Measurements from ENCODE around the gene TMEM209. TPM values are rescaled to one million over a fixed set of nuclear protein-coding genes. Genes with fewer than 3 reads are reported as not detected.

The TMEM209 gene
- polyA plus RNA-seq, 1 donor (not counting 4 experiments of a cell fraction or from before 2014, with no cell fraction given) = 20.0 TPM

DNA sequence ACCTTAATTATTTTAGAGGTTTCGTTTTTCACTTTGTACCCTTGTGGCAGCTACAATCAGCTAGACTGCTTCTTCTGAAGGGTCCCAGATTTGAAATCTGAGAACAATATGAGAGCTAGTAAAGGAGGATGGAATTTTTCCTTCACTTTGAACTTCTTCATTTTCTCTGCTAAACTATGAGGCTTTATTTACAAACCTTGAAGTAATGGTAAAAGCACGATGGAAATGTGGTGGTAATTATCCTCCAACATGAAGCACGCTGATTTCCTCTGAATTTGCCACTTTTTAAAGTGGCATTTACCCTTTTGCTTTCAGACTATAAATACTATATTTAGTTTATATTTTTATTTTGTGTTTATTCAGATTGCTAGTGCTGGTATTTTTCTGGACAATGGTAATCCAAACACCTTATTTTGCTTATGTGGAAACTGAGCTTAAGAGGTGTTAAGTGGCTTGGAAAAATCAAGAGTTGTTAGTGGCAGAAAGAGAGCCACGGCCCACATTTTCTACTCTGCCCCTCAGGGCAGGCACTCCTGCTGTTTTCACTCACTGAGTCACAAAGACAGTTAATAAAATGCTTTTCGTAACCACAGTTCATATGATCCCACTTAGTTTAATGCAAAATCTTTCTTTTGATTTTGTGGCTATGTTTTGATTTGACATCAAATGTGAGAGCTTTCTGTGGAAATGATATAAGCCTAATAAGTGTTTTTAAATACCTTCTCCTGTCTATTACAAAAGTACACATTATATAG, 5.2 kb upstream of the TMEM209 start:
- Histone ChIP-seq H3K9me1 (ENCODE audit: control insufficient read depth, extremely low read depth, insufficient read depth, low read length) (no peaks in the 10 kb centered on the region), H3K4me3 (ENCODE audit: control insufficient read depth in 2 of 3, extremely low read depth in 1 of 3, insufficient read depth in 2 of 3, low read depth in 1 of 3, low read length in 3 of 3) (no peak overlapping the region), H4K20me1 (ENCODE audit: control insufficient read depth, extremely low read depth, insufficient read depth, low read length) (no peaks in the 10 kb centered on the region), H3K4me2 (ENCODE audit: control insufficient read depth, extremely low read depth, insufficient read depth, low read depth, low read length) (peak overlapping the region; percentile 27), H3K79me2 (ENCODE audit: control insufficient read depth, insufficient read depth, low read length) (no peaks in the 10 kb centered on the region), H2AFZ (ENCODE audit: control insufficient read depth, low read length) (no peak overlapping the region), H3K9ac (ENCODE audit: control insufficient read depth, extremely low read depth, insufficient read depth, low read length) (no peak overlapping the region), H3K27me3 (ENCODE audit: control insufficient read depth, extremely low read depth, insufficient read depth, low read length) (no peaks in the 10 kb centered on the region), H3K4me1 (ENCODE audit: control insufficient read depth, extremely low read depth, insufficient read depth, low read length) (peaks cover 7% of the 10 kb centered on the region), H3K9me3 (ENCODE audit: control insufficient read depth, low read depth, low read length) (no peaks in the 10 kb centered on the region), H3K27ac (ENCODE audit: control insufficient read depth, insufficient read depth, low read length) (no peak overlapping the region), H3K36me3 (ENCODE audit: control insufficient read depth in 2 of 2, extremely low read depth in 1 of 2, insufficient read depth in 2 of 2, low read length in 2 of 2) (no peaks in the 10 kb centered on the region)
- no peak for DNase-seq (ENCODE audit: low read depth, low spot score)
- dilution Hi-C loops (cut with MboI; ENCODE audit: extremely low pct_ligation_motif_present, low sequenced_read_pairs) = no loop called here
- FAIRE-seq = no peak
- TF ChIP-seq EZH2 (IDR thresholded peaks at IDR 0.05; ENCODE audit: low read length) = no peak
- TF ChIP-seq, protein P1, sequence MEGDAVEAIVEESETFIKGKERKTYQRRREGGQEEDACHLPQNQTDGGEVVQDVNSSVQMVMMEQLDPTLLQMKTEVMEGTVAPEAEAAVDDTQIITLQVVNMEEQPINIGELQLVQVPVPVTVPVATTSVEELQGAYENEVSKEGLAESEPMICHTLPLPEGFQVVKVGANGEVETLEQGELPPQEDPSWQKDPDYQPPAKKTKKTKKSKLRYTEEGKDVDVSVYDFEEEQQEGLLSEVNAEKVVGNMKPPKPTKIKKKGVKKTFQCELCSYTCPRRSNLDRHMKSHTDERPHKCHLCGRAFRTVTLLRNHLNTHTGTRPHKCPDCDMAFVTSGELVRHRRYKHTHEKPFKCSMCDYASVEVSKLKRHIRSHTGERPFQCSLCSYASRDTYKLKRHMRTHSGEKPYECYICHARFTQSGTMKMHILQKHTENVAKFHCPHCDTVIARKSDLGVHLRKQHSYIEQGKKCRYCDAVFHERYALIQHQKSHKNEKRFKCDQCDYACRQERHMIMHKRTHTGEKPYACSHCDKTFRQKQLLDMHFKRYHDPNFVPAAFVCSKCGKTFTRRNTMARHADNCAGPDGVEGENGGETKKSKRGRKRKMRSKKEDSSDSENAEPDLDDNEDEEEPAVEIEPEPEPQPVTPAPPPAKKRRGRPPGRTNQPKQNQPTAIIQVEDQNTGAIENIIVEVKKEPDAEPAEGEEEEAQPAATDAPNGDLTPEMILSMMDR (optimal IDR thresholded peaks at IDR 0.05 in 1 of 3, IDR thresholded peaks at IDR 0.05 in 1 of 3, conservative IDR thresholded peaks at IDR 0.05 in 1 of 3; ENCODE audit: extremely low read depth in 1 of 3, insufficient read depth in 2 of 3, low read length in 3 of 3) = no peak

DNA sequence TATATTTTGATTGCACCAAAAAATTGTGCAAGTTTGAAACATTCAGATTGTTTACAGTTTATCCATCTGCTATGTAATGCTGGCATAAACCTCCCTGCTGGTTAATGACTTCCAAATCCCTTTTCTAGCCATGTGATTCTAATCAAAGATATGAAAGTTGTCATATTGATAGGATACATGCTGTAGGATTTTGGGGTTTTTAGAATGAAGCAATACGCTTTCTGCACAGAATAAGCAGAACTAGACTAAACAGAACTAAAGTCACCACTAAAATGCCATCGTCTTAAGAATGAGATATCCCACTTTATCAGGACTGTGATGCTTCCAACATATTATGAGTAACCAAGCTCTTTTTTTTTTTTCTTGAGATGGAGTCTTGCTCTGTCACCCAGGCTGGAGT, 3.3 kb upstream of the TMEM209 start:
- Histone ChIP-seq H3K4me3 (ENCODE audit: control insufficient read depth in 2 of 3, extremely low read depth in 1 of 3, insufficient read depth in 2 of 3, low read depth in 1 of 3, low read length in 3 of 3) (no peak overlapping the region), H3K79me2 (ENCODE audit: control insufficient read depth, insufficient read depth, low read length) (peaks cover 14% of the 10 kb centered on the region), H4K20me1 (ENCODE audit: control insufficient read depth, extremely low read depth, insufficient read depth, low read length) (no peaks in the 10 kb centered on the region), H3K4me2 (ENCODE audit: control insufficient read depth, extremely low read depth, insufficient read depth, low read depth, low read length) (no peak overlapping the region), H3K9me3 (ENCODE audit: control insufficient read depth, low read depth, low read length) (no peaks in the 10 kb centered on the region), H3K27me3 (ENCODE audit: control insufficient read depth, extremely low read depth, insufficient read depth, low read length) (no peaks in the 10 kb centered on the region), H3K27ac (ENCODE audit: control insufficient read depth, insufficient read depth, low read length) (no peak overlapping the region), H3K9ac (ENCODE audit: control insufficient read depth, extremely low read depth, insufficient read depth, low read length) (no peak overlapping the region), H3K4me1 (ENCODE audit: control insufficient read depth, extremely low read depth, insufficient read depth, low read length) (peaks cover 11% of the 10 kb centered on the region), H3K9me1 (ENCODE audit: control insufficient read depth, extremely low read depth, insufficient read depth, low read length) (no peaks in the 10 kb centered on the region), H2AFZ (ENCODE audit: control insufficient read depth, low read length) (no peak overlapping the region), H3K36me3 (ENCODE audit: control insufficient read depth in 2 of 2, extremely low read depth in 1 of 2, insufficient read depth in 2 of 2, low read length in 2 of 2) (no peaks in the 10 kb centered on the region)
- TF ChIP-seq, protein P1 (optimal IDR thresholded peaks at IDR 0.05 in 1 of 3, IDR thresholded peaks at IDR 0.05 in 1 of 3, conservative IDR thresholded peaks at IDR 0.05 in 1 of 3; ENCODE audit: extremely low read depth in 1 of 3, insufficient read depth in 2 of 3, low read length in 3 of 3) = no peak
- TF ChIP-seq EZH2 (IDR thresholded peaks at IDR 0.05; ENCODE audit: low read length) = no peak
- dilution Hi-C loops (cut with MboI; ENCODE audit: extremely low pct_ligation_motif_present, low sequenced_read_pairs) = no loop called here
- DNase-seq (ENCODE audit: low read depth, low spot score) (no peak), FAIRE-seq (no peak)

Measured in keratinocyte (primary cell).